Astrocyte (in vitro differentiated cells and primary cell): ENCODE measurements around the gene CCDC116. TPM values are rescaled to one million over a fixed set of nuclear protein-coding genes. Genes with fewer than 3 reads are reported as not detected.

Experiments
- DNase-seq: peaks from one replicate; pipeline ENCODE4 v3.0.0-alpha.2; 2010; ENCODE audit warnings: low read depth
- FAIRE-seq: peaks from 2 replicates; lab custom pipeline; 2011; peaks lifted over from hg19 to GRCh38; lab: Jason Lieb, UNC
- H2AFZ ChIP-seq: 2 replicates; pipeline ENCODE4 v1.6.0; 2012; ENCODE audit warnings: low read depth, low read length, inconsistent platforms
- H3K27ac ChIP-seq: 2 replicates; pipeline ENCODE4 v1.5.1; 2011; ENCODE audit warnings: low read depth, low read length, inconsistent platforms
- H3K27me3 ChIP-seq: 2 replicates; pipeline ENCODE4 v1.6.0; 2011; ENCODE audit warnings: low read length, inconsistent platforms; ENCODE audit not compliant: insufficient read depth
- H3K36me3 ChIP-seq: 2 replicates; pipeline ENCODE4 v1.5.1; 2011; ENCODE audit warnings: low read length, inconsistent platforms; ENCODE audit not compliant: insufficient read depth
- H3K4me1 ChIP-seq: 2 replicates; pipeline ENCODE4 v1.5.1; 2011; ENCODE audit warnings: low read length, inconsistent platforms; ENCODE audit not compliant: insufficient read depth
- H3K4me2 ChIP-seq: 2 replicates; pipeline ENCODE4 v1.6.0; 2012; ENCODE audit warnings: low read length, inconsistent platforms
- H3K4me3 ChIP-seq: 2 replicates; pipeline ENCODE4 v1.5.1; 2011; ENCODE audit warnings: low read depth, mild to moderate bottlenecking, low read length, inconsistent platforms; ENCODE audit not compliant: insufficient read depth
- H3K79me2 ChIP-seq: 2 replicates; pipeline ENCODE4 v1.6.0; 2012; ENCODE audit warnings: mild to moderate bottlenecking, low read length, inconsistent platforms; ENCODE audit not compliant: insufficient read depth
- H3K9ac ChIP-seq: 2 replicates; pipeline ENCODE4 v1.6.0; 2012; ENCODE audit warnings: mild to moderate bottlenecking, low read length, inconsistent platforms
- H3K9me3 ChIP-seq: 2 replicates; pipeline ENCODE4 v1.5.1; 2012; ENCODE audit warnings: low read depth, mild to moderate bottlenecking, low read length, inconsistent platforms; ENCODE audit not compliant: insufficient read depth
- H4K20me1 ChIP-seq: 2 replicates; pipeline ENCODE4 v1.6.0; 2012; ENCODE audit warnings: low read length, inconsistent platforms; ENCODE audit not compliant: insufficient read depth
- H3K27ac Mint-ChIP-seq: one replicate; pipeline ENCODE4 v1.8.0; 2021; ENCODE audit warnings: mild to moderate bottlenecking, mixed read lengths; ENCODE audit not compliant: unreplicated experiment
- H3K27me3 Mint-ChIP-seq: one replicate; pipeline ENCODE4 v1.8.0; 2021; ENCODE audit warnings: low read depth, mixed read lengths; ENCODE audit not compliant: unreplicated experiment
- H3K36me3 Mint-ChIP-seq: one replicate; pipeline ENCODE4 v1.8.0; 2021; ENCODE audit warnings: low read depth, mixed read lengths; ENCODE audit not compliant: unreplicated experiment
- H3K4me1 Mint-ChIP-seq: one replicate; pipeline ENCODE4 v1.8.0; 2021; ENCODE audit warnings: low read depth, mixed read lengths; ENCODE audit not compliant: unreplicated experiment
- H3K4me3 Mint-ChIP-seq: one replicate; pipeline ENCODE4 v1.8.0; 2021; ENCODE audit warnings: mild to moderate bottlenecking, moderate library complexity, mixed read lengths; ENCODE audit not compliant: unreplicated experiment
- H3K9me3 Mint-ChIP-seq: one replicate; pipeline ENCODE4 v1.8.0; 2021; ENCODE audit warnings: mild to moderate bottlenecking, mixed read lengths; ENCODE audit not compliant: unreplicated experiment
- CTCF ChIP-seq: IDR thresholded peaks from 2 replicates; pipeline ENCODE4 v1.5.1; 2011; ENCODE audit warnings: low read depth, mild to moderate bottlenecking, inconsistent platforms, low read length, moderate library complexity; ENCODE audit not compliant: insufficient read depth
- EZH2 ChIP-seq: IDR thresholded peaks from 2 replicates; pipeline ENCODE4 v1.6.1; 2012; ENCODE audit warnings: mild to moderate bottlenecking, low read length, inconsistent platforms; ENCODE audit not compliant: insufficient read depth
- total RNA-seq: library from RNA; stranded (reverse); gene quantifications from 2 replicates; pipeline ENCODE4 v1.2.1, GENCODE V29; 2021

The CCDC116 gene
- total RNA-seq, 1 donor from 2014 or later: 0.11 TPM

GRCh38 chr22:21603973-21604372 lies 28.6 kb upstream of the CCDC116 start:
- no peak for FAIRE-seq
- TF ChIP-seq EZH2 (no peak), CTCF (no peak)
- no peak overlapping the region for H3K4me3 Mint-ChIP-seq

DNA sequence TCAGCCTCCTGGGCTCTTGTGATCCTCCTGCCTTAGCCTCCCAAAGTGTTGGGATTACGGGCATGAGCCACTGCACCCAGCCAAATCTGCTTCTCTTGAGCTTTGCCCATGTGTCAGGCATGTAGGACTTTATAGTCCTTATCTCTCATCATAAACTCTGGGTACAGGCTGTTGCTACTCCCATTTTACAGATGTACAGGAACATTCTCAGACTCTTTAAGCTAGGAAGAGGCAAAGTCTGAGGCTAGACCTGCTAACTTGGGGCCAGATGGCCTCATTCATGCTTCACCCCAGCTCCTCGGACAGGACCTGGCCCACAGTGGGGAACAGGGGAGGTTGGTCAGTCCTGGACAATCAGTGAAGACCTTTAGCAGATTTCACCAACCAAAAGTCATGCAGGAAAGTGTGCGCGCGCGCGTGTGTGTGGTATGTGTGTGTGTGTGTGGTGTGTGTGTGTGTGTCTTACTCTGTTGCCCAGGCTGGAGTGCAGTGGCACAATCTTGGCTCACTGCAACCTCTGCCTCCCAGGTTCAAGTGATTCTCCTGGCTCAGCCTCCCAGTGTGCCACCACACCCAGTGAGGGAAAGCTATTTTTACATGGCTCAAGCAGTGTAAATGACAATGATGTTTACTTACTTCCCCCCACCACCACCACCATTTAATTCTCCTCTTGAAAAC lies 26.5 kb upstream of the CCDC116 start:
- peaks cover 1% of the 10 kb centered on the region for H3K36me3 ChIP-seq
- no peak overlapping the region for H3K4me3 Mint-ChIP-seq
- no peak for FAIRE-seq

More at GRCh38 chr22:21603973-21604372, 28.6 kb upstream of the CCDC116 start:
- DNase-seq: no peak
- Histone ChIP-seq H3K27me3 (no peaks in the 10 kb centered on the region), H4K20me1 (peaks cover 93% of the 10 kb centered on the region), H3K27ac (no peak overlapping the region), H3K36me3 (no peaks in the 10 kb centered on the region), H3K9me3 (no peaks in the 10 kb centered on the region), H3K79me2 (peaks cover 98% of the 10 kb centered on the region), H3K4me1 (no peaks in the 10 kb centered on the region), H3K4me2 (no peak overlapping the region), H3K4me3 (no peak overlapping the region), H3K9ac (no peak overlapping the region), H2AFZ (no peak overlapping the region)
- H3K36me3 Mint-ChIP-seq: peaks cover 3% of the 10 kb centered on the region
- no peaks in the 10 kb centered on the region for H3K9me3 Mint-ChIP-seq
- H3K27me3 Mint-ChIP-seq: no peaks in the 10 kb centered on the region
- peaks cover 8% of the 10 kb centered on the region for H3K4me1 Mint-ChIP-seq
- no peak overlapping the region for H3K27ac Mint-ChIP-seq

More for the DNA sequence above, 26.5 kb upstream of the CCDC116 start:
- Mint-ChIP-seq H3K27ac (no peak overlapping the region), H3K27me3 (no peaks in the 10 kb centered on the region), H3K4me1 (peaks cover 5% of the 10 kb centered on the region), H3K36me3 (peaks cover 8% of the 10 kb centered on the region), H3K9me3 (no peaks in the 10 kb centered on the region)
- H3K4me1 ChIP-seq: no peaks in the 10 kb centered on the region
- H3K27ac ChIP-seq: no peak overlapping the region
- no peak overlapping the region for H3K4me3 ChIP-seq
- DNase-seq: no peak
- no peaks in the 10 kb centered on the region for H3K9me3 ChIP-seq
- H3K27me3 ChIP-seq: no peaks in the 10 kb centered on the region
- H4K20me1 ChIP-seq: peaks cover 92% of the 10 kb centered on the region
- no peak overlapping the region for H3K4me2 ChIP-seq
- H3K9ac ChIP-seq: no peak overlapping the region
- TF ChIP-seq CTCF (no peak), EZH2 (no peak)
- H3K79me2 ChIP-seq: peaks cover 98% of the 10 kb centered on the region
- no peak overlapping the region for H2AFZ ChIP-seq
